Esophagus (tissue), 2 donors: ENCODE data around the gene IDH3G. TPM values are rescaled to one million over a fixed set of nuclear protein-coding genes. Genes with fewer than 3 reads are reported as not detected.
A peak's percentile ranks its signal among the peaks of the same experiment; 100 is the strongest.

ENCODE experiments used
- H3K27ac ChIP-seq, 2 donors: one replicate each; pipeline ENCODE4 v1.5.1; 2013; ENCODE audit warnings: low read depth in 2 of 2, mild to moderate bottlenecking in 2 of 2, inconsistent platforms in 1 of 2, low read length in 1 of 2, moderate library complexity in 1 of 2
- H3K27me3 ChIP-seq, 2 donors: one replicate each; pipeline ENCODE4 v1.6.1; 2013; ENCODE audit warnings: low read length in 2 of 2, control low read depth in 1 of 2, mild to moderate bottlenecking in 1 of 2; ENCODE audit not compliant: insufficient read depth in 2 of 2, control insufficient read depth in 1 of 2
- H3K36me3 ChIP-seq, 2 donors: one replicate each; pipeline ENCODE4 v1.6.1; 2013; ENCODE audit warnings: low read length in 1 of 2; ENCODE audit not compliant: control insufficient read depth in 2 of 2, insufficient read depth in 2 of 2
- H3K4me1 ChIP-seq, 2 donors: one replicate each; pipeline ENCODE4 v1.6.1; 2013; ENCODE audit warnings: low read length in 1 of 2; ENCODE audit not compliant: control insufficient read depth in 2 of 2, insufficient read depth in 2 of 2
- H3K4me3 ChIP-seq, 2 donors: one replicate each; pipeline ENCODE4 v1.5.1; 2013; ENCODE audit warnings: low read length in 2 of 2, mild to moderate bottlenecking in 2 of 2, low read depth in 1 of 2, moderate library complexity in 1 of 2
- H3K9me3 ChIP-seq, 2 donors: one replicate each; pipeline ENCODE4 v1.6.1; 2013; ENCODE audit warnings: mild to moderate bottlenecking in 2 of 2, low read depth in 1 of 2, low read length in 1 of 2, moderate library complexity in 1 of 2; ENCODE audit not compliant: control insufficient read depth in 2 of 2, insufficient read depth in 1 of 2
- WGBS, 2 donors: extraction: QIAGEN DNeasy Blood & Tissue Kit; methylation state at CpG; one replicate each; pipeline ENCODE4 v1.1.7; 2013; 5-methylcytosine and 5-hydroxymethylcytosine counted together
- polyA plus RNA-seq, 2 donors: library from polyadenylated mRNA; stranded (reverse); fragments of 200-250 nt; gene quantifications; one replicate each; pipeline ENCODE4 v1.2.3, GENCODE V29; 2013
- donor health status: healthy with polysubstance abuse.
- donor health status: Bipolar disorder and iron deficiency.

The IDH3G gene
- polyA plus RNA-seq, 2 donors = 39.3 to 51.9 TPM

- H3K27ac ChIP-seq = peak overlapping the region in 1 of 2 donors; percentile 22
- peaks cover 0 to 3% of the 10 kb centered on the region in 2 donors for H3K36me3 ChIP-seq
- H3K9me3 ChIP-seq = no peaks in the 10 kb centered on the region
- WGBS, 2 donors = 46 to 67% methylated on average over 27 of the region's 27 CpGs
- peaks cover 0 to 29% of the 10 kb centered on the region in 2 donors for H3K4me1 ChIP-seq
- no peaks in the 10 kb centered on the region for H3K27me3 ChIP-seq
- no peak overlapping the region for H3K4me3 ChIP-seq
Observed at GRCh38 chrX:153765138-153766079, 28.8 kb downstream of the IDH3G start.

GRCh38 chrX:153764786-153765137 is 29.4 kb downstream of the IDH3G start:
- WGBS, 2 donors = 42 to 69% methylated on average over 7 of the region's 7 CpGs

GRCh38 chrX:153763989-153764755 is 30.0 kb downstream of the IDH3G start, which contains the start of gene PLXNB3:
PLXNB3 (plus strand) TSS chrX:153764249; CDS start chrX:153765536, 1,287 bp downstream.
- WGBS, 2 donors = 15 to 32% methylated on average over 21 to 26 of the region's 26 CpGs
- H3K27ac ChIP-seq = peak within 1 kb of the TSS in 1 of 2 donors; percentile 12
- H3K4me1 ChIP-seq = peaks cover 0 to 29% of the 10 kb centered on the region in 2 donors
- H3K36me3 ChIP-seq = peaks cover 0 to 2% of the 10 kb centered on the region in 2 donors
- no peaks in the 10 kb centered on the region for H3K27me3 ChIP-seq
- no peaks in the 10 kb centered on the region for H3K9me3 ChIP-seq
- H3K4me3 ChIP-seq = peak within 1 kb of the TSS; percentile 27 to 47

More at GRCh38 chrX:153764786-153765137, 29.4 kb downstream of the IDH3G start:
- Histone ChIP-seq H3K27me3 (no peaks in the 10 kb centered on the region), H3K27ac (no peak overlapping the region), H3K9me3 (no peaks in the 10 kb centered on the region), H3K4me1 (peaks cover 0 to 29% of the 10 kb centered on the region in 2 donors), H3K36me3 (peaks cover 0 to 3% of the 10 kb centered on the region in 2 donors), H3K4me3 (peak overlapping the region in 1 of 2 donors; percentile 47)

- H3K27ac ChIP-seq = no peak overlapping the region
- no peaks in the 10 kb centered on the region for H3K36me3 ChIP-seq
- no peak overlapping the region for H3K4me3 ChIP-seq
- H3K27me3 ChIP-seq = no peaks in the 10 kb centered on the region
- no peaks in the 10 kb centered on the region for H3K9me3 ChIP-seq
- WGBS, 2 donors = 73 to 81% methylated on average over 16 to 17 of the region's 18 CpGs
- peaks cover 0 to 29% of the 10 kb centered on the region in 2 donors for H3K4me1 ChIP-seq
Observed at GRCh38 chrX:153763298-153763932, 30.8 kb downstream of the IDH3G start.

GRCh38 chrX:153762626-153763173 is 31.5 kb downstream of the IDH3G start:
- Histone ChIP-seq H3K4me3 (no peak overlapping the region), H3K27me3 (no peaks in the 10 kb centered on the region), H3K9me3 (no peaks in the 10 kb centered on the region), H3K36me3 (no peaks in the 10 kb centered on the region), H3K4me1 (peaks cover 0 to 29% of the 10 kb centered on the region in 2 donors), H3K27ac (no peak overlapping the region)
- WGBS, 2 donors = 85 to 87% methylated on average over 14 of the region's 14 CpGs

GRCh38 chrX:153761863-153762262 is 32.3 kb downstream of the IDH3G start:
- Histone ChIP-seq H3K4me3 (no peak overlapping the region), H3K4me1 (peaks cover 0 to 24% of the 10 kb centered on the region in 2 donors), H3K27ac (no peak overlapping the region), H3K9me3 (no peaks in the 10 kb centered on the region), H3K36me3 (no peaks in the 10 kb centered on the region), H3K27me3 (no peaks in the 10 kb centered on the region)
- 83 to 86% methylated on average over 15 of the region's 15 CpGs for WGBS, 2 donors

- Histone ChIP-seq H3K27ac (no peak overlapping the region), H3K9me3 (no peaks in the 10 kb centered on the region), H3K4me3 (no peak overlapping the region), H3K27me3 (no peaks in the 10 kb centered on the region), H3K36me3 (no peaks in the 10 kb centered on the region), H3K4me1 (no peaks in the 10 kb centered on the region)
- WGBS, 2 donors = 88 to 92% methylated on average over 1 of the region's 1 CpG
Observed at GRCh38 chrX:153755136-153755535, 39.0 kb downstream of the IDH3G start.

GRCh38 chrX:153750127-153750774 is 43.9 kb downstream of the IDH3G start:
- WGBS, 2 donors = 81 to 87% methylated on average over 12 of the region's 12 CpGs
- no peaks in the 10 kb centered on the region for H3K4me1 ChIP-seq
- H3K27ac ChIP-seq = no peak overlapping the region
- H3K9me3 ChIP-seq = no peaks in the 10 kb centered on the region
- no peaks in the 10 kb centered on the region for H3K36me3 ChIP-seq
- no peaks in the 10 kb centered on the region for H3K27me3 ChIP-seq
- no peak overlapping the region for H3K4me3 ChIP-seq
